NCI-H2029 (cell line): ENCODE measurements around the gene ZC3H8.

Experiments used
- DNase-seq: peaks from one replicate; lab custom pipeline; 2025; lab: John Stamatoyannopoulos, UW

Gene ZC3H8

GRCh38 chr2:112195167-112195766, 59.6 kb downstream of the ZC3H8 start:
- DNase-seq, result no peak

DNA sequence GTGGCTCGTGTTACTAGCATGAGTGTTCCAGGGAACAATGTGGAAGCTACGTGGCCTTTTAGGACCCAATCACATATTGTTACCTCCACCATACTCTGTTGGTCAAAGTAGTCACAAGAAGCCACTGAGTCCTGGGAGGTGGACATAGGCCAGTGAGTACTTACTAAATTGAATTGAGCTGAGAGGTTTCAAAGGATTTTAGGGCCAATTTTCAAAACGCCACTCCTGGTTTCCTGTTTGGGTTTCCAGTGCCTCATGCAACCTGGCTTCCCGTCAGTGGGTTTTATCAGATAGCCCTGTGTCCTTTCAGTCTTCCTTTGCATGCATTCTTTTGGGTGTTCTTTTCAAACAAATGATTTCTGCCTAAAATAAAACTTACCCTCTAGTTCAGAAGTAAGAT, 60.4 kb downstream of the ZC3H8 start:
- no peak for DNase-seq

DNA sequence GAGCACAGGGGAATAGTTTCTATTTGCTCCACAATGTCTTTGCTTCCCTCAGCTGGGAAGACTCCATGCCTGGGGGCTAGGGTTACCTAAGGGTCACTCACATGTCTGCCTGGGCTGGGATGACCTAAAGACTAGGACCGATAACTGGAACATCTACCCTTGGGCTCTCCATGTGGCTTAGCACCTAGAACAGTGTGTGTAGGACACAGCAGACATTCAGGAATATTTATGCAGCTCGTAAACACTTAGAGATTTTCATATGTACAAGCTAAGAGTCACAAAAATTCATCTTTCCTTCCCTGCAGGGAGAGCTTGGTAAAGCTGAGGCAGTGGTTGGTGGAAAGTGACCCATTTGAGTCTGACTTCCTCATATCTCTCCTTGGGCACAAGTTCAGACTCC, 60.8 kb downstream of the ZC3H8 start:
- no peak for DNase-seq

GRCh38 chr2:112189001-112189556, 65.8 kb downstream of the ZC3H8 start:
- no peak for DNase-seq

- no peak for DNase-seq
Observed at GRCh38 chr2:112187805-112188596, 66.8 kb downstream of the ZC3H8 start.

GRCh38 chr2:112187046-112187715, 67.7 kb downstream of the ZC3H8 start:
- no peak for DNase-seq

DNA sequence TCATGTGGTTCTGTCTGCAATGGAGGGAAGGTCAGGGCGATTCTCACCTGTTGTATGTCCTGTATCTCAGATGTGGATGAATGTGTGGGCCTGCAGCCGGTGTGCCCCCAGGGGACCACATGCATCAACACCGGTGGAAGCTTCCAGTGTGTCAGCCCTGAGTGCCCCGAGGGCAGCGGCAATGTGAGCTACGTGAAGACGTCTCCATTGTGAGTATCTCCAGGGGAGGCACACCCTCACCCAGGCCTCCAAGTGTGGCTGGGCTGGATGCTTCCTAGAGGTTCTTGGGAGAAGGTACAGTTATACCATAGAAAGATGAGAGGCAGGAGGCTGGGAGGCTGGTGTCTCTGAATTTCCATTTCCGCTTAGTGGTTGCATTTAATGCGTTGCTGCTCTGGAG, 69.7 kb downstream of the ZC3H8 start:
- no peak for DNase-seq

- no peak for DNase-seq
Observed at GRCh38 chr2:112184121-112184520, 70.7 kb downstream of the ZC3H8 start.

DNA sequence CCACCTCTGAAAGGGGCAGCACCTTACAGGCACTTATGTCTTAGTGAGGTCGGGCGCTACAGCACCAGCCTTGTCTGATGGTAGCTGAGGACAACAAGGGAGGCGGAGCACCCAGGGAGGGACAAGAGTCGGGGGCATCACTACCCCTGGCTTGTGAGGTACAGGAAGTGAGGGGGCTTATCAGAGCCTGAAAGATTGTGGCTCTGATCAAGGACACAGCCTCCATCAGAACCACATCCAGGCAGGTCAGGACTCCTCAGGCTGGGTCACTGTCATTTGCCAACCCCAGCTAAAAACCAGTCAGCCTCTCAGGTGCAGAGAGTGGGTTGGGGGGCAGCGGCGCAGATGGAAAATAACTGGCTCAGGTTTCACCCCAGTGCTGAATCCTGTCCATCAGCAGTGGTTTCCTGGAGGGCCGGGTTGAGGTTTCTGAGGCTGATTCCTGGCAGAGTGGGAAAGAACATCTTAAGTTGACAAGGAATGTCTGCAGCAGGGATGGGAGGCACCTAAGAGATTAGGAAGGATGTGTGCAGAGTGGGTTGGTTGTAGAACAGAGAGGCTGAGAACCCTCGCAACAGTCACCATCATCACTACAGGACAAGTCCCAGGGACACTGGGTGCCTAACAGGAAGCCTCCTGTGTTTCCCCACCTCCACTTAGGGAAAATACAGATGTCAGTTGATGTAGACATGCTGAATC, 71.4 kb downstream of the ZC3H8 start:
- DNase-seq, result no peak

DNA sequence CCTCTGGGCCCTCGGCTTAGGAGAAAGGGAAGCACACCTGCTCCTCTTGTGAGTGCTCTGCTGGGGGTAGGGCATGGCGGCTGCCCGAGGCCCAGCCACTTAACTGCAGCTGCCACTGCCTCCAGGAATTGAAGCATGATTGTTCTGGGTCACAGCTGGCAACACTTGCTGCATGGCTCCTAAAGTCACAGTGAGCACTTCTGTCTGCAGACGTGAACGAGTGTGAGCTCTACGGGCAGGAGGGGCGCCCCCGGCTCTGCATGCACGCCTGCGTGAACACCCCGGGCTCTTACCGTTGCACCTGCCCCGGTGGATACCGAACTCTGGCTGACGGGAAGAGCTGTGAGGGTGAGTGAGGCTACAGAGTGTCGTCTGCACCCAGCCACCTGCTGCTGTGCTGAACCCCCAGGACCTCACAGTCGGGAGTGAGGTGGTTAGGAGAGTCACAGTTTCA, 72.2 kb downstream of the ZC3H8 start:
- DNase-seq, result peak; percentile 89

GRCh38 chr2:112181571-112182290, 73.1 kb downstream of the ZC3H8 start:
- peak; percentile 68 for DNase-seq

DNA sequence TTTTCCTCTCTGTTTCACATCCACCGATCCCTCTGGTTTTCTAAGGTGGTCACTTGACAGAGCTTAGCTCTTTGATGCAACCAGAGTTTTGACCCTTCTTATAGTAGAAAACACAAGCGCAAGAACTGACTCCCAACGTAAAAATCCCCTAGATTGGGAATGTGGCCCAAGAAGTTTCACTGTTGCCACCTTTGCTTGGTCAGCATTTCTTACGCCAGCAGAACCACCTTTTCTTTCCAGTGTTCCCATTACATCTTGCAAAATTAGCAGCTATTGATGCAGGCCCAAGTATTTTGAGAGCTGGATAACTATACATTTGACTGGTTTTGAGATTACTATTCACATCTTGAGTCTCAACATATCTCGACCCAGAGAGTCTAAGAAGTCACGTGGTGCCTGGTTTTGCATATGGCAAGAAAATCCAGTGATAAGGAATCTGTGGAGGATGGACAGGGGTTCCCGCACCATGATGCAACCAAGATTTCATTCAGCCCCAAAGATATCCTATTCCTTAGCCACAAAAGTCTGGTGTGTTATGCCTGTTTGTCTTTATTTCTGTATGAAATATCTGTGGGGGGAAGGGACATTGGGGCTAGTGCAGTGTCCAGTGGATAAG, 78.8 kb downstream of the ZC3H8 start:
- no peak for DNase-seq

GRCh38 chr2:112175333-112175732, 79.5 kb downstream of the ZC3H8 start:
- no peak for DNase-seq

- no peak for DNase-seq
Observed at GRCh38 chr2:112174383-112174782, 80.5 kb downstream of the ZC3H8 start.

- DNase-seq, result no peak
Observed at GRCh38 chr2:112173646-112174319, 81.1 kb downstream of the ZC3H8 start.

GRCh38 chr2:112170495-112170894, 84.3 kb downstream of the ZC3H8 start:
- no peak for DNase-seq

GRCh38 chr2:112168422-112169124, 86.3 kb downstream of the ZC3H8 start:
- no peak for DNase-seq

DNA sequence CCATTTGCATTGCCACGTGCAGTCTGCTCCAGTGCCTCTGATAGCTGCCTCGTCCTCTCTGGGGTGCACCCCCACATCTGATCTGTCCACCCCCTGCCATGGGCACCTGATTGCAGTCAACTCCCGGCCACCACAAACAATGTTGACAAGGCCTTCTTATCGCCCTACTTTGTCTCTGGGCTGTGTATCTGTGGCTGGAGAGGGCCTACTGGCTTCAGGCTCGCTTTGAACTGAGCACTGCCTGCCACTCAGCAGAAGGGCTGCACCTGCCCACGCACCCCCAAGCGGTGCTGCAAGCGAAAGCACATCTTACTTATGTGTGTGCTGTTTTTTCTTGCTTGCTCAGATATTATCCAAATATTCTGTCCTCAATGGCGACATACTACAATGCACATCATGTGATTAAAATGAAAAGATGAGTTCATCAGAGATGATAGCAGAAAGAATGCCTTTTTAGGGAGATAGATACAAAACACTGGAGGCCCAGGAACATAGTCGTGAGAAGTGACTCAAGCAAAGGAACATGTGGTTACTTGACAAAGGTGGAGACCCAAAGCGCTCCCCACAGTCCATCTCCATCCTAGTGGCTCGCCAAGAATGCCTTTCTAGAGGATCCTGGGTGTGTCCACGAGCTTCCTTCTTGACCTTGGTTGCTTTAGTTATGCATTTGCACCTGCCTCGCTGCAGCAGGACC, 87.9 kb downstream of the ZC3H8 start:
- DNase-seq, result no peak

DNA sequence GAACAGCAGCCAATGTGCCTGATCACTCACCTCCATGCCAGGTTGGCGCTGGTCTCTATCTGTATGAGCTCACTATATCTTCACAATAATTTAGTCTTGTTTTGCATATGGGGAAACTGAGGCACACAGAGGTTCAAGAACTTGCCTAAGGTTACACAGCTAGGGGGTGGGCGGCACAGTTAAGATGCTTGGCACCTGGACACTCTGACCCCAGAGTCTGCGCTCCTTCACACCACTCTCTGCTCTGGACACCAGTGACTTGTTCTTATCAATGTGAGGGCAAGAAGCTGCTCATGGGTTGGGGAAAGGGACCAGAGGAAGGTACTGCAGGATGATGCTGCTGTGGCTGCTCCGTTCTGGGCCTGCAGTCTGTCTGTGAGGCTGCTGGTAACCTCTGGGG, 89.5 kb downstream of the ZC3H8 start:
- DNase-seq, result no peak
